ENCODE data around the gene RFPL2.
"Not testable (repeated sequence)": the region's sequence is repeated elsewhere in the genome, so short reads cannot be mapped to it uniquely, and the experiment has no call there.

Gene RFPL2

GRCh38 chr22:32175115-32175514 lies 29.8 kb downstream of the RFPL2 start:
- H3K4me3 ChIP-seq (ENCODE audit: low read depth, low read length) = no peak overlapping the region

- H3K4me3 ChIP-seq (ENCODE audit: low read depth, low read length) = no peak overlapping the region
Observed at GRCh38 chr22:32165681-32166080, 39.2 kb downstream of the RFPL2 start.

- no peak overlapping the region for H3K4me3 ChIP-seq (ENCODE audit: low read depth, low read length)
Observed at GRCh38 chr22:32164075-32164860, 40.6 kb downstream of the RFPL2 start.

- H3K4me3 ChIP-seq (ENCODE audit: low read depth, low read length) = not testable (repeated sequence)
Observed at GRCh38 chr22:32160411-32160810, 44.5 kb downstream of the RFPL2 start.

- no peak within 1 kb of the TSS for H3K4me3 ChIP-seq (ENCODE audit: low read depth, low read length)
Observed at GRCh38 chr22:32158712-32159533, 46.0 kb downstream of the RFPL2 start, which contains the start of gene C22orf42. Gene C22orf42 (minus strand): TSS chr22:32159303. CDS start chr22:32159215, 88 bp downstream.

- not testable (repeated sequence) for H3K4me3 ChIP-seq (ENCODE audit: low read depth, low read length)
Observed at GRCh38 chr22:32157632-32158031, 47.2 kb downstream of the RFPL2 start.

GRCh38 chr22:32154727-32155126 lies 50.1 kb downstream of the RFPL2 start:
- H3K4me3 ChIP-seq (ENCODE audit: low read depth, low read length) = not testable (repeated sequence)

- H3K4me3 ChIP-seq (ENCODE audit: low read depth, low read length) = not testable (repeated sequence)
Observed at GRCh38 chr22:32151641-32152040, 53.2 kb downstream of the RFPL2 start.

- H3K4me3 ChIP-seq (ENCODE audit: low read depth, low read length) = not testable (repeated sequence)
Observed at GRCh38 chr22:32150647-32151046, 54.2 kb downstream of the RFPL2 start.

GRCh38 chr22:32148372-32148771 lies 56.5 kb downstream of the RFPL2 start:
- H3K4me3 ChIP-seq (ENCODE audit: low read depth, low read length) = not testable (repeated sequence)

- H3K4me3 ChIP-seq (ENCODE audit: low read depth, low read length) = not testable (repeated sequence)
Observed at GRCh38 chr22:32147128-32147527, 57.7 kb downstream of the RFPL2 start.

GRCh38 chr22:32144496-32145274 lies 60.2 kb downstream of the RFPL2 start:
- H3K4me3 ChIP-seq (ENCODE audit: low read depth, low read length) = no peak overlapping the region

- no peak overlapping the region for H3K4me3 ChIP-seq (ENCODE audit: low read depth, low read length)
Observed at GRCh38 chr22:32142600-32142999, 62.3 kb downstream of the RFPL2 start.

GRCh38 chr22:32140688-32141087 lies 64.2 kb downstream of the RFPL2 start:
- H3K4me3 ChIP-seq (ENCODE audit: low read depth, low read length) = not testable (repeated sequence)
